H1 (cell line): ENCODE results near the gene MOK. TPM values are rescaled to one million over a fixed set of nuclear protein-coding genes. Genes with fewer than 3 reads are reported as not detected.

Source experiments
- CTCF ChIA-PET: fragments of 300-600 bp; sonication (Branson Sonifier 250); formaldehyde crosslinking; loops from one replicate; lab custom pipeline; 2021; ENCODE audit not compliant: partially characterized antibody; lab: Charles Lee
- POLR2A ChIA-PET: fragments of 300-600 bp; sonication (Branson Sonifier 250); formaldehyde crosslinking; loops from one replicate; lab custom pipeline; 2021; ENCODE audit warnings: inconsistent platforms; ENCODE audit not compliant: partially characterized antibody; lab: Charles Lee
- DNase-seq, 2 experiments: peaks; one replicate each; pipeline versions ENCODE4 v3.0.0 to v3.0.0-alpha.2; 2010 to 2022; ENCODE audit warnings: low spot score in 2 of 2, low read depth in 1 of 2, mixed read lengths in 1 of 2
- FAIRE-seq: peaks from 2 replicates; lab custom pipeline; 2011; peaks lifted over from hg19 to GRCh38; lab: Jason Lieb, UNC
- H2AFZ ChIP-seq: 2 replicates; pipeline ENCODE4 v1.8.1; 2012; ENCODE audit warnings: low read length, inconsistent platforms
- H2AK5ac ChIP-seq: 2 replicates; pipeline ENCODE4 v1.6.1; 2013; ENCODE audit warnings: low read depth, low read length
- H2BK120ac ChIP-seq: replicated peaks from 2 replicates; pipeline ENCODE3; 2013; ENCODE audit warnings: low read depth, low read length, inconsistent platforms
- H2BK12ac ChIP-seq: 2 replicates; pipeline ENCODE4 v1.6.1; 2013; ENCODE audit warnings: low read depth, low read length
- H2BK15ac ChIP-seq: 2 replicates; pipeline ENCODE4 v1.6.1; 2013; ENCODE audit warnings: low read length
- H2BK20ac ChIP-seq: 2 replicates; pipeline ENCODE4 v1.6.1; 2013; ENCODE audit warnings: low read length
- H2BK5ac ChIP-seq: 2 replicates; pipeline ENCODE4 v1.6.1; 2013; ENCODE audit warnings: low read depth, low read length
- H3K14ac ChIP-seq: 2 replicates; pipeline ENCODE4 v1.6.1; 2013; ENCODE audit warnings: inconsistent platforms; ENCODE audit not compliant: insufficient read length
- H3K18ac ChIP-seq: 2 replicates; pipeline ENCODE4 v1.6.1; 2013; ENCODE audit warnings: low read length; ENCODE audit errors: extremely low read depth
- H3K23ac ChIP-seq: 2 replicates; pipeline ENCODE4 v1.6.1; 2013; ENCODE audit warnings: inconsistent platforms; ENCODE audit not compliant: insufficient read length
- H3K23me2 ChIP-seq: 2 replicates; pipeline ENCODE4 v1.6.1; 2013; ENCODE audit warnings: low read depth, low read length
- H3K27ac ChIP-seq: 2 replicates; pipeline ENCODE4 v1.6.1; 2011; ENCODE audit warnings: low read depth, low read length, inconsistent platforms
- H3K27me3 ChIP-seq, 4 experiments: replicated peaks in 1 of 4; 1 replicate in 1 of 4; 2 replicates in 3 of 4; pipeline versions ENCODE4 v1.6.1 to v1.8.1; 2011 to 2013; ENCODE audit warnings: low read length in 3 of 4, mild to moderate bottlenecking in 3 of 4, inconsistent platforms in 2 of 4, mixed read lengths in 2 of 4, moderate library complexity in 1 of 4; ENCODE audit not compliant: control insufficient read depth in 3 of 4, insufficient read depth in 3 of 4; ENCODE audit errors: extremely low read depth in 1 of 4
- H3K36me3 ChIP-seq, 4 experiments: 2 replicates each; pipeline versions ENCODE4 v1.6.1 to v1.8.1; 2011 to 2013; ENCODE audit warnings: mild to moderate bottlenecking in 4 of 4, low read length in 3 of 4, moderate library complexity in 2 of 4, control low read depth in 1 of 4, inconsistent platforms in 1 of 4; ENCODE audit not compliant: insufficient read depth in 4 of 4, control insufficient read depth in 2 of 4
- H3K4ac ChIP-seq: replicated peaks from 2 replicates; pipeline ENCODE3; 2013; ENCODE audit warnings: low read length, low read depth, mixed read lengths, inconsistent platforms; ENCODE audit not compliant: insufficient read length
- H3K4me1 ChIP-seq, 4 experiments: replicated peaks in 1 of 4; 1 replicate in 1 of 4; 2 replicates in 3 of 4; pipeline versions ENCODE4 v1.6.1 to v1.8.1; 2011 to 2013; ENCODE audit warnings: low read length in 3 of 4, inconsistent platforms in 2 of 4, mixed read lengths in 1 of 4; ENCODE audit not compliant: insufficient read depth in 4 of 4, control insufficient read depth in 3 of 4
- H3K4me2 ChIP-seq, 2 experiments: 2 replicates each; pipeline versions ENCODE4 v1.6.1 to v1.8.1; 2011 to 2013; ENCODE audit warnings: low read depth in 2 of 2, low read length in 2 of 2, control low read depth in 1 of 2, inconsistent platforms in 1 of 2, mild to moderate bottlenecking in 1 of 2; ENCODE audit not compliant: insufficient read depth in 1 of 2
- H3K4me3 ChIP-seq, 4 experiments: fragments of 200-600, 300-600 bp in 1 of 4; sonication (generic), shearing (Covaris generic), sonication (Bioruptor Twin) in 1 of 4; 2 replicates each; pipeline versions ENCODE4 v1.5.1 to v1.8.1; 2011 to 2016; ENCODE audit warnings: low read length in 4 of 4, low read depth in 3 of 4, control low read depth in 2 of 4, inconsistent platforms in 2 of 4, mild to moderate bottlenecking in 2 of 4, mixed read lengths in 1 of 4, moderate library complexity in 1 of 4; ENCODE audit not compliant: insufficient read depth in 2 of 4; ENCODE audit errors: extremely low read depth in 1 of 4
- H3K56ac ChIP-seq: replicated peaks from 2 replicates; pipeline ENCODE3; 2013; ENCODE audit warnings: low read depth, mild to moderate bottlenecking, mixed read lengths, low read length, inconsistent platforms; ENCODE audit not compliant: insufficient read length
- H3K79me1 ChIP-seq: 2 replicates; pipeline ENCODE4 v1.6.1; 2013; ENCODE audit warnings: low read depth, low read length, control low read depth
- H3K79me2 ChIP-seq, 2 experiments: 2 replicates each; pipeline versions ENCODE4 v1.6.1 to v1.8.1; 2012 to 2013; ENCODE audit warnings: low read length in 2 of 2, mild to moderate bottlenecking in 2 of 2, inconsistent platforms in 1 of 2; ENCODE audit not compliant: insufficient read depth in 2 of 2, control insufficient read depth in 1 of 2
- H3K9ac ChIP-seq, 4 experiments: replicated peaks in 1 of 4; 1 replicate in 1 of 4; 2 replicates in 3 of 4; pipeline versions ENCODE4 v1.6.1 to v1.8.1; 2011 to 2013; ENCODE audit warnings: low read depth in 3 of 4, low read length in 3 of 4, control low read depth in 2 of 4, mild to moderate bottlenecking in 2 of 4, moderate library complexity in 2 of 4, inconsistent platforms in 1 of 4; ENCODE audit errors: extremely low read depth in 1 of 4
- H3K9me3 ChIP-seq, 2 experiments: 2 replicates each; pipeline versions ENCODE4 v1.6.1 to v1.8.1; 2012 to 2013; ENCODE audit warnings: mild to moderate bottlenecking in 2 of 2, moderate library complexity in 2 of 2, control low read depth in 1 of 2, inconsistent platforms in 1 of 2, low read depth in 1 of 2, low read length in 1 of 2, mixed read lengths in 1 of 2; ENCODE audit not compliant: insufficient read depth in 2 of 2
- H4K20me1 ChIP-seq, 2 experiments: replicated peaks in 1 of 2; 2 replicates each; pipeline versions ENCODE3 to v1.8.1; 2011 to 2013; ENCODE audit warnings: inconsistent platforms in 2 of 2, low read length in 2 of 2, mild to moderate bottlenecking in 1 of 2; ENCODE audit not compliant: insufficient read depth in 2 of 2, control insufficient read depth in 1 of 2
- H4K5ac ChIP-seq: 2 replicates; pipeline ENCODE4 v1.6.1; 2013; ENCODE audit warnings: low read length, low read depth, mixed read lengths, inconsistent platforms; ENCODE audit not compliant: insufficient read length
- H4K8ac ChIP-seq: 2 replicates; pipeline ENCODE4 v1.8.0; 2013; ENCODE audit warnings: mild to moderate bottlenecking, moderate library complexity, low read length, inconsistent platforms; ENCODE audit not compliant: insufficient read depth; ENCODE audit errors: extremely low read depth
- H4K91ac ChIP-seq: replicated peaks from 2 replicates; pipeline ENCODE3; 2013; ENCODE audit warnings: low read length, mixed read lengths, inconsistent platforms; ENCODE audit not compliant: insufficient read length
- CEBPB ChIP-seq: IDR thresholded peaks from 2 replicates; pipeline ENCODE4 v1.6.1; 2012; ENCODE audit warnings: low read depth, low read length
- KDM1A ChIP-seq: fragments of 200-600, 300-600 bp; sonication (generic); IDR thresholded peaks from 2 replicates; pipeline ENCODE4 v1.7.1; 2016; ENCODE audit warnings: mild to moderate bottlenecking, low read length, borderline replicate concordance
- POU5F1 ChIP-seq: IDR thresholded peaks from 2 replicates; pipeline ENCODE4 v1.6.1; 2011; ENCODE audit warnings: low read depth, mild to moderate bottlenecking, low read length, moderate library complexity
- RNF2 ChIP-seq: fragments of 200-900, 300-1000 bp; sonication (generic); IDR thresholded peaks from 2 replicates; pipeline ENCODE4 v1.7.1; 2016; ENCODE audit warnings: borderline replicate concordance, low read depth, mild to moderate bottlenecking, antibody characterized with exemption, low read length; ENCODE audit not compliant: poor library complexity, severe bottlenecking; ENCODE audit errors: missing control alignments
- SP4 ChIP-seq: IDR thresholded peaks from 2 replicates; pipeline ENCODE4 v1.6.1; 2012; ENCODE audit warnings: low read length, inconsistent platforms
- SRF ChIP-seq: IDR thresholded peaks from 2 replicates; pipeline ENCODE4 v1.6.1; 2011; ENCODE audit warnings: mild to moderate bottlenecking, low read depth, low read length, moderate library complexity
- TAF7 ChIP-seq: optimal IDR thresholded peaks from 2 replicates; pipeline ENCODE3; 2011; ENCODE audit warnings: low read depth, mild to moderate bottlenecking, inconsistent platforms, low read length, moderate library complexity, borderline replicate concordance
- TCF12 ChIP-seq: IDR thresholded peaks from 2 replicates; pipeline ENCODE4 v1.6.1; 2011; ENCODE audit warnings: low read depth, mild to moderate bottlenecking, low read length
- WGBS, 2 experiments: shearing (Covaris generic) in 1 of 2; methylation state at CpG; one replicate each; pipeline versions ENCODE4 v1.1.6 to v1.1.7; 2013 to 2015; ENCODE audit warnings: low lambda C conversion rate in 2 of 2, mixed read lengths in 2 of 2, inconsistent platforms in 1 of 2, low coverage in 1 of 2, missing lambda C conversion rate in 1 of 2; ENCODE audit not compliant: insufficient replicate concordance in 2 of 2, insufficient coverage in 1 of 2, insufficient read length in 1 of 2; ENCODE audit errors: extremely low coverage in 1 of 2, missing lambda C conversion rate in 1 of 2; 5-methylcytosine and 5-hydroxymethylcytosine counted together
- polyA plus RNA-seq, 7 experiments: library from polyadenylated mRNA; depleted of rRNA in 3 of 7; stranded (reverse) in 5 of 7; unstranded in 2 of 7; fragments of >200 nt in 5 of 7; fragments of 200-250 nt in 2 of 7; gene quantifications; 1 replicate in 5 of 7; 2 replicates in 1 of 7; 4 replicates in 1 of 7; pipeline versions ENCODE4 v1.2.1 to v1.2.3, GENCODE V29; 2011 to 2013; ENCODE audit warnings: missing spikeins in 2 of 7, mixed read lengths in 2 of 7
- total RNA-seq: library from RNA; stranded (reverse); fragmentation: NEBNext Ultra II Directional; extraction: Animal tissue kit (Norgen Biotek cat#: 25700); gene quantifications from 2 replicates; pipeline ENCODE4 v1.2.1, GENCODE V29; 2021

The MOK gene
- total and polyA plus RNA-seq, 2 of the 8 experiments (the other 6 are each of a cell fraction or from before 2014, with no cell fraction given), result 2.1 to 2.5 TPM

GRCh38 chr14:102249981-102250380 lies 55.0 kb downstream of the MOK start:
- Histone ChIP-seq H3K79me2 (no peaks in the 10 kb centered on the region), H3K36me3 (no peaks in the 10 kb centered on the region), H3K23me2 (peaks cover under 1% of the 10 kb centered on the region; the same call in 1 of the 2 replicates), H2BK5ac (no peak overlapping the region), H3K14ac (no peak overlapping the region), H3K9me3 (no peaks in the 10 kb centered on the region), H2BK15ac (no peak overlapping the region), H2BK12ac (no peak overlapping the region), H3K4me1 (peaks cover 3 to 15% (median 7%) of the 10 kb centered on the region in 4 experiments; a peak in 5 of 7 replicates), H3K9ac (no peak overlapping the region), H4K5ac (no peak overlapping the region), H3K18ac (no peak overlapping the region), H3K4me3 (no peak overlapping the region), H3K23ac (no peak overlapping the region), H3K79me1 (no peaks in the 10 kb centered on the region), H4K91ac (no peak overlapping the region), H4K20me1 (no peaks in the 10 kb centered on the region), H3K4me2 (no peak overlapping the region), H2BK20ac (no peak overlapping the region), H2BK120ac (no peak overlapping the region), H3K4ac (no peak overlapping the region), H2AK5ac (no peak overlapping the region), H4K8ac (no peak overlapping the region), H2AFZ (no peak overlapping the region), H3K56ac (no peak overlapping the region), H3K27me3 (peaks cover 3 to 24% (median 20%) of the 10 kb centered on the region in 4 experiments; a peak in 4 of 7 replicates), H3K27ac (no peak overlapping the region)
- POLR2A ChIA-PET, result no interaction called here
- TF ChIP-seq SRF (no peak), CEBPB (no peak), RNF2 (no peak), SP4 (no peak), KDM1A (no peak), TCF12 (no peak), POU5F1 (no peak), TAF7 (no peak)
- no peak for FAIRE-seq
- CTCF ChIA-PET, result interaction anchor here (1.2 kb wide), 1 partner anchor 64 kb away, joined by 4 read pairs; no protein-coding TSS in a partner anchor
- DNase-seq, result no peak
- WGBS, 2 experiments, result 84% methylated on average over 6 of the region's 6 CpGs; no CpG with 5 or more reads in 1 of the 2 experiments
